Right lobe of liver (tissue), 6 donors: ENCODE measurements around the gene CABP4. TPM values are rescaled to one million over a fixed set of nuclear protein-coding genes. Genes with fewer than 3 reads are reported as not detected.

ENCODE experiments used
- ATAC-seq, 4 donors: fragments of 200-7000 bp; cut with Tn5 transposase; one replicate each; pipeline ENCODE4 v1.9.1; 2020; ENCODE audit warnings: mild to moderate bottlenecking in 4 of 4, moderate library complexity in 4 of 4
- DNase-seq, 3 donors: peaks; one replicate each; pipeline ENCODE4 v3.0.0-alpha.2; 2020
- H3K27ac ChIP-seq, 3 donors: fragments of 200-600 bp; one replicate each; pipeline ENCODE4 v1.8.0; 2022
- H3K27me3 ChIP-seq, 2 donors: fragments of 200-600 bp; one replicate each; pipeline ENCODE4 v1.8.0; 2022
- H3K36me3 ChIP-seq, 4 donors: fragments of 200-600 bp; sonication (generic) in 1 of 4; one replicate each; pipeline versions ENCODE4 v1.5.1 to v1.8.0; 2017 to 2022; ENCODE audit warnings: control low read depth in 1 of 4
- H3K4me1 ChIP-seq, 4 donors: fragments of 200-600 bp; sonication (generic) in 1 of 4; one replicate each; pipeline versions ENCODE4 v1.5.1 to v1.8.0; 2017 to 2022; ENCODE audit warnings: control low read depth in 1 of 4
- H3K4me3 ChIP-seq, 3 donors: fragments of 200-600 bp; one replicate each; pipeline ENCODE4 v1.8.0; 2022
- H3K9me3 ChIP-seq, 4 donors: fragments of 200-600 bp; sonication (generic) in 1 of 4; one replicate each; pipeline versions ENCODE4 v1.5.1 to v1.8.0; 2017 to 2022; ENCODE audit warnings: control low read depth in 1 of 4
- POLR2A ChIP-seq: fragments of 450-650 bp; IDR thresholded peaks from one replicate; pipeline ENCODE4 v1.6.1; 2017; ENCODE audit warnings: antibody characterized with exemption, mild to moderate bottlenecking
- WGBS: methylation state at CpG from one replicate; pipeline ENCODE4 v1.1.6; 2018; ENCODE audit warnings: low coverage, low lambda C conversion rate; ENCODE audit not compliant: insufficient coverage; ENCODE audit errors: missing lambda C conversion rate; 5-methylcytosine and 5-hydroxymethylcytosine counted together
- intact Hi-C, 2 donors: fragments of 100-400 bp; cut with DNase I; formaldehyde crosslinking; loops; one replicate each; pipeline versions ENCODE4 v1.11.2 to v1.14.1; 2022
- total RNA-seq, 6 experiments: library from RNA; depleted of rRNA in 2 of 6; stranded (reverse); fragments of >200 nt in 2 of 6; fragmentation: NEBNext Ultra II Directional in 3 of 6; extraction: Animal tissue kit (Norgen Biotek cat#: 25700) in 3 of 6; gene quantifications; one replicate each; pipeline versions ENCODE4 v1.1.0 to v1.2.4, GENCODE V29; 2016 to 2023
- TF ChIP-seq, protein P1 (sequence below), 4 donors: fragments of 200-600 bp in 3 of 4; fragments of 450-650 bp in 1 of 4; IDR thresholded peaks; one replicate each; pipeline versions ENCODE4 v1.5.1 to v1.8.0; 2016 to 2022; ENCODE audit warnings: antibody characterized with exemption in 4 of 4, mild to moderate bottlenecking in 2 of 4
- donor health status: DM: no; HTN: yes; CAD: no.
- donor health status: DM: no; HTN: no; CAD: no.
- donor health status: DM: no; HTN: no; CAD: no.
- donor health status: DM: no; HTN: yes; CAD: no.
- donor health status: DM: no; HTN: yes; CAD: no.

CABP4 gene
- total RNA-seq, 6 experiments from 2014 or later, result 0.55 to 1.7 (median 1.2) TPM

DNA sequence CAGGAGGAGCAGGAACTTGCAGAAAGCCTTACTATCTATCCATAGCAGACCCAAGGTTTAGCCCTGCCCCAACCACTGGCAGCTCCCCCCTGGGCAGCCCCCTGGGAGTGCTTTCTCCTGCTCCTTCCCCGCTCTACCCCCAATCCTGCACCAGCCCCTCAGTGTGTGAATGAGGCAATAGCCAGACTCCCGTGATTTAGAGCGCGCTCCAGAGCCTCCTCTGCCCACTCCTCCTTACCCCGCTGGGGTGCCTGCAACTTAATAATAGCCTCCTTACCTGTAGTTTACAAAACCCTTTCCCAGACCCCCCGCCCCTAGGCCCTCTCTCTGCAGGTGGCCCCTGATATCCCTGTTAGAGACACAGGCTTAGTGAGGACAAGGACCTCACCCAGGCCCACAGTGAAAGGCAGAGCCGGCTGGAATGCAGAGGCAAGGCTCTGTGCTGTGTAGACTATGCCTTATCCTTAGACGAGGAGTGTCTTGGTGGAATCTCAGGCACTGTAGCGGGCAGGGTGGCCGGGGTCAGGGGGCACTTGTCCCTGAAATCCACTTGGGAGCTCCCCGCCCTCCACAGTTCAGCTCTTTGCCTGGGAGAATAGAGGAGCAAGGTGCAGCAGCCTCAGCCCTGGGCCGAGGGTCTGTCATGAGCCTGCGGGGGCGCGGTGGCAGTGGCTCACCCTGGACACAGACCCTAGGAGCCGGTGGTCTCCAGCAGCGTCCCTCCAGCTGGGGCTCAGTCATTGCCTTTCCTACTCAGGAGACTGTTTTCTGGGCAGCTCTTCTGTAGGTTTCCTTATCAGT is 44.0 kb upstream of the CABP4 start:
- intact Hi-C loops, result no loop called here
- no peaks in the 10 kb centered on the region for H3K27me3 ChIP-seq
- no peaks in the 10 kb centered on the region for H3K36me3 ChIP-seq
- H3K27ac ChIP-seq, result no peak overlapping the region
- H3K9me3 ChIP-seq, result no peaks in the 10 kb centered on the region
- no peak for DNase-seq
- TF ChIP-seq POLR2A, result no peak
- TF ChIP-seq, protein P1, sequence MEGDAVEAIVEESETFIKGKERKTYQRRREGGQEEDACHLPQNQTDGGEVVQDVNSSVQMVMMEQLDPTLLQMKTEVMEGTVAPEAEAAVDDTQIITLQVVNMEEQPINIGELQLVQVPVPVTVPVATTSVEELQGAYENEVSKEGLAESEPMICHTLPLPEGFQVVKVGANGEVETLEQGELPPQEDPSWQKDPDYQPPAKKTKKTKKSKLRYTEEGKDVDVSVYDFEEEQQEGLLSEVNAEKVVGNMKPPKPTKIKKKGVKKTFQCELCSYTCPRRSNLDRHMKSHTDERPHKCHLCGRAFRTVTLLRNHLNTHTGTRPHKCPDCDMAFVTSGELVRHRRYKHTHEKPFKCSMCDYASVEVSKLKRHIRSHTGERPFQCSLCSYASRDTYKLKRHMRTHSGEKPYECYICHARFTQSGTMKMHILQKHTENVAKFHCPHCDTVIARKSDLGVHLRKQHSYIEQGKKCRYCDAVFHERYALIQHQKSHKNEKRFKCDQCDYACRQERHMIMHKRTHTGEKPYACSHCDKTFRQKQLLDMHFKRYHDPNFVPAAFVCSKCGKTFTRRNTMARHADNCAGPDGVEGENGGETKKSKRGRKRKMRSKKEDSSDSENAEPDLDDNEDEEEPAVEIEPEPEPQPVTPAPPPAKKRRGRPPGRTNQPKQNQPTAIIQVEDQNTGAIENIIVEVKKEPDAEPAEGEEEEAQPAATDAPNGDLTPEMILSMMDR (IDR thresholded peaks at IDR 0.05), result no peak
- H3K4me1 ChIP-seq, result peaks cover 0 to 9% (median 0%) of the 10 kb centered on the region in 4 donors
- WGBS, result 56% methylated on average over 3 of the region's 17 CpGs
- H3K4me3 ChIP-seq, result no peak overlapping the region
- ATAC-seq, result no peak

DNA sequence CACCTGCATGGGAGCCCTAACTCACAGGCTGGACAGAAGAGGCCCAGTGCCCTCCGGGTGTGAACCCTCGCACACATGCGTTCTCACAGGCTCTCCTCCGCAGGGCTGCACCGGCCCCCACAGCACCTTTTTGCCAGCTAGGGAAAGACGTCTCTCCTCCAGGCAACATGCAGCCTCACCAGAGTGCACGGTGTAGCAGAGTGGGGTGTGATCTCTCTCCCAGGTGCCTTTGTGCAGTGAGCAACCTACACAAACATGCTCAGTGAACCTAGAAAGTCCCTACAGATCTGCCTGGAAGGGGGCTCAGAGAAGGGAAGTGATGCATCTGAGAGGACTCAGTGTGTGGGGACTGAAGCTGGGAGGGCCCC is 43.4 kb upstream of the CABP4 start:
- TF ChIP-seq POLR2A, result no peak
- TF ChIP-seq, protein P1 (IDR thresholded peaks at IDR 0.05), result no peak
- H3K4me3 ChIP-seq, result no peak overlapping the region
- no peaks in the 10 kb centered on the region for H3K27me3 ChIP-seq
- intact Hi-C loops, result no loop called here
- no peaks in the 10 kb centered on the region for H3K9me3 ChIP-seq
- peaks cover 0 to 9% (median 0%) of the 10 kb centered on the region in 4 donors for H3K4me1 ChIP-seq
- no peak for ATAC-seq
- no peaks in the 10 kb centered on the region for H3K36me3 ChIP-seq
- WGBS, result 29% methylated on average over 4 of the region's 7 CpGs
- H3K27ac ChIP-seq, result no peak overlapping the region
- no peak for DNase-seq

DNA sequence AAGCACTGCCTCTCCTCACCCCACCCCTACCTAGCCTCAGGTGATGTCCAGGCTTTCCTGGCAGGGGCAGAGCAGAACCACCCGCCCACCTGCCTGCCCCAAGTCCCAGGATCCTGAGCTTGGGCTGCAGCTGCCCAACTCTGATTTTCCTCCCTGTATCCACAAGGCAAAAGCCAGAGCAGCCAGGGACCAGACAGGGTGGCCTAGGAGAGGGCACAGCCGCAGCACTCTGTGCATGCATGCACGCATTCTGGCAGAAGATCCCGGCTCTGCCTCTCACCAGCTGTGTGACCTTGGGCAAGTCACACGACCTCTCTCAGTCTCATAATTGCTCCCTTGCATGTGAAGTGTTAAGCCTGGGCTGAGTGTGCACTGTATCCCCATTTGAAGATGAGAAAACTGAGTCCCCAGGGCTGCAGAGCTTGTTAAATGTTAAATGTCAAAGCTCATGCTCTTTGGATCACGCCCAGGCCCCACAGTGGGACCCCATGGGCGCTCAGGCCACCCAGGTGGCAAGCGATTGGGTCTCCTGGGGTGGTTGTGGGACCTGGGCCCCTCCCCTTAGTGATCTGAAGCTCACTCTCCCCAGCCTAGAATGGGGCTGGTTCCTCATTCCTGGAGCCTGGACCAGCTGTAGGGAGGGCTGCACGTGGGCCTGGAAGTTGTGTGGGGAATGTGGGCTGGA is 42.5 kb upstream of the CABP4 start:
- Histone ChIP-seq H3K9me3 (no peaks in the 10 kb centered on the region), H3K4me3 (no peak overlapping the region), H3K27me3 (no peaks in the 10 kb centered on the region)

DNA sequence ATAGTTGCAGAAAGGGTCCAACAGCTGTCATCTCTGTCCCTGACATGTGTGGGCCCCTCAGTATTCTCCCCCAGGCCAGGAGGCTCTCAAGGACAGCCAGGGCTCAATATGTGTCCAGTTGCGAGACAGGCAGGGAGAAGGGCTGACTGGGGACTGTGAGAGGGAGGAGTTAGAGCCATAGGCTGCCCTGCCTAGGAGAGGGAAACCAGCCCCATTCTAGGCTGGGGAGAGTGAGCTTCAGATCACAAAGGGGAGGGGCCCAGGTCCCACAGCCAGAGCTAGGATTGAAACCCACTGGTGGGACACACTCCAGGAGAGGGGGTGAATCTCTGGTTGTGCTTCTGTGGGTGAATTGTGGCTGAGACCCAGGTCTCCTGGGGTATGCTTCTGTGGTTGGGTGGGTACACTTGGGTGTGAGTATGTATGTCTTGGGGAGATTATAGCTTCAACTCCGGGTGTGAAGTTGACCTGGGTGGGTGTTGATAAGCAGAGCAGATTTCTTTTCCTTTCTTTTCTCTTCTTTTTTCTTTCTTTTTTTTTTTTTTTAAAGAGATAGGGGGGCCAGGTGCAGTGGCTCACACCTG is 41.8 kb upstream of the CABP4 start:
- Histone ChIP-seq H3K9me3 (no peaks in the 10 kb centered on the region), H3K36me3 (no peaks in the 10 kb centered on the region), H3K4me3 (no peak overlapping the region), H3K27ac (no peak overlapping the region), H3K27me3 (no peaks in the 10 kb centered on the region), H3K4me1 (peaks cover 0 to 9% (median under 1%) of the 10 kb centered on the region in 4 donors)
- ATAC-seq (no peak), DNase-seq (no peak)
- TF ChIP-seq, protein P1 (IDR thresholded peaks at IDR 0.05), result no peak
- TF ChIP-seq POLR2A, result no peak
- WGBS, result 58% methylated on average over 2 of the region's 2 CpGs
- intact Hi-C loops, result no loop called here

More for the DNA sequence above, 42.5 kb upstream of the CABP4 start:
- intact Hi-C loops, result no loop called here
- DNase-seq, result no peak
- TF ChIP-seq POLR2A, result no peak
- TF ChIP-seq, protein P1 (IDR thresholded peaks at IDR 0.05), result no peak
- H3K4me1 ChIP-seq, result peaks cover 0 to 9% (median 0%) of the 10 kb centered on the region in 4 donors
- H3K27ac ChIP-seq, result no peak overlapping the region
- no peak for ATAC-seq
- WGBS, result 0% methylated on average over 3 of the region's 9 CpGs
- no peaks in the 10 kb centered on the region for H3K36me3 ChIP-seq
